GOT3 (cell line): ENCODE results near the gene WDR27.
"Not testable (repeated sequence)": the region's sequence is repeated elsewhere in the genome, so short reads cannot be mapped to it uniquely, and the experiment has no call there.

ENCODE experiments used
- DNase-seq: peaks from one replicate; lab custom pipeline; 2025; ENCODE audit warnings: mixed read lengths; lab: John Stamatoyannopoulos, UW

WDR27 gene

DNA sequence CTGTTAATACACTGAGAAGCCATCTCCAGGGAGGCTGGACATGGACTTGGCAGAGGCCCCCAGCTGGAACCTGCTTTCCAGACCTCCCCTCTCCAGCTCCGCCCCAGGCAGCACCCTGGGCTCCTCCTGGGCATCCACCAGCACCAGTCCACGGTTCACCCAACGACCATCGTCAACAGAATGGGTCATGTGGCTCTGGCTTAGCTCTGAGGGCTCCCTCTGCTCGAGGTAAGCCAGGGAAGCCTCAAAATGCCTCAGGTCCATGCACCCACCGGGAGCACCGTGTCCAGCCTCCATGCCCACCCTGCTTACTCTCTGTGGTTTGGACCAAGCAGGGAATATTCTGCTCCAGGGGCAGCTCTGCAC is 40.5 kb downstream of the WDR27 start:
- no peak for DNase-seq

DNA sequence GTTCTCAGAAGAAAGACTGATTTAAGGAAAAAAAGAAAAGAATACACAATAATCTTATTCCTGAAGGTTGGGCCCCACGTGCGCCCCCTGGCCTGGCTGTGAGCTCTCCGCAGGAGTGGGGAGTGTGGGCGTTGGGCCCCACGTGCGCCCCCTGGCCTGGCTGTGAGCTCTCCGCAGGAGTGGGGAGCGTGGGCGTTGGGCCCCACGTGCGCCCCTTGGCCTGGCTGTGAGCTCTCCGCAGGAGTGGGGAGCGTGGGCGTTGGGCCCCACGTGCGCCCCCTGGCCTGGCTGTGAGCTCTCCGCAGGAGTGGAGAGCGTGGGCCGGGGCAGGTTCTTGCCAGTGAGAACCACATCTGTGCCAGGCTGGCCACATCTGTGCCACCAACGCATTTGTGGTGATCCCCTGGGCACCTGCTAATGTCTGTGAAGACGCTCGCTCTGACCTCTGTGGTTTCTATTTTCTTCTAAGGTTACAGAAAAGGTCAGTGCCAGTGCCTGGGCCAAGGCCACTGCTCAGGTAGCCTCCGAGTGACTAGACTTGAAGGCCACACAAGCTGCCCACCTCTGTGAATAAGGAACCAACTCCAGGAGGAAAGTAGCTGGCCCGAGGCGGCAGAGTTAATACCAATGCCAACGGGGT is 41.0 kb downstream of the WDR27 start:
- no peak for DNase-seq

DNA sequence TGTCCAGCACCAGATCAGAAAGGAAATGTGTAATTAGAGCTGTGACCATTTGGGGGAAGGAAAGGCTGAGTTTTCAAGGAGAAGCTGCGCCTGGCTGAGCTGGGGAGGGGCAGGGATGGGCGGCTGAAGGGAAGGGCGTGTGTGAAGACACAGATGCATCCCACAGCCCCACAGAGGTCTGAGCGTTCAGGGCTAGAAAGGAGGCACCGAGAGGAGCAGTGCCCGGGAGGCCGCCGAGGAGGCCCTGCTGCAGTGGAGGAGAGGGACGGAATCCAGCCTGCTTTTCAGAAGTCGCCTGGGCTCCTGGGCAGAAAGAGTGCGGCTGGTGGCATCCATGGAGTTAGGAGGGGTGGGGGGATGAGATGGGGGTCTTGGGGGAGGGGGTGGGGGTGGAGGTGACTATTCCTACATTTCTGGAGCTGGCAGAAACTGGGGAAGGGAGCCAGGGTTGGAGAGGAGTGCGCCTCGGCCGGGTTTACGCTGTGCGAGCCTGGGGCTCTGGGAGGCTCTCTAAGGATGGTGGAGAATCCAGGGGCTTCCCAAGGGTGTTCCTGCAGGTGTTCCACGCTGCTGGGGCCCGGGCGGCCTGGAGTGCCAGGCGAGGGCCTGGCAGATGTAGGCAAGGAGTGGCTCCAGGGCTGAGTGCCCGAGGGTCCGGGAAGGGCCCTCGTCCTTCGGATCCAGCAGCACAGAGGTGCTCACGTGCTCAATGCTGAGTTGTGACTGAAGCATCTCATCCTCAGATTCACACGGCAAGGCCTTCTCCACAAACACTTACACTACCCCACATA is 41.8 kb downstream of the WDR27 start:
- no peak for DNase-seq

DNA sequence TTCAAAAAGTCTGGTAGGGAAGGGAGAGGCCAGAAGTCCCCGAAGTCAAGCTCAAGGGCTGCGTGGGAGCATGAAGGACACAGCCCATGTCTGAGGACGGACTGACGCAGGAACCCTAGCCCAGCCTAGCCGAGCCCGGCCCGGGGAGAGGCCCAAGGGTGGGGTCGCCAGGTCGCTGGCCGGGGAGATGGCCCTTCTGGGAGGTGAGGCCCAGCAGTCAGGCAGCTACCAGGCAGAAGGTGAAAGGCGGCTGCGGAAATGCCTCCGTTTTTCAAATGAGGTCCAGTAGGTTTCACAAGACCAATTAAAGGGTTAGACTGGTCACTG is 44.6 kb downstream of the WDR27 start:
- no peak for DNase-seq

DNA sequence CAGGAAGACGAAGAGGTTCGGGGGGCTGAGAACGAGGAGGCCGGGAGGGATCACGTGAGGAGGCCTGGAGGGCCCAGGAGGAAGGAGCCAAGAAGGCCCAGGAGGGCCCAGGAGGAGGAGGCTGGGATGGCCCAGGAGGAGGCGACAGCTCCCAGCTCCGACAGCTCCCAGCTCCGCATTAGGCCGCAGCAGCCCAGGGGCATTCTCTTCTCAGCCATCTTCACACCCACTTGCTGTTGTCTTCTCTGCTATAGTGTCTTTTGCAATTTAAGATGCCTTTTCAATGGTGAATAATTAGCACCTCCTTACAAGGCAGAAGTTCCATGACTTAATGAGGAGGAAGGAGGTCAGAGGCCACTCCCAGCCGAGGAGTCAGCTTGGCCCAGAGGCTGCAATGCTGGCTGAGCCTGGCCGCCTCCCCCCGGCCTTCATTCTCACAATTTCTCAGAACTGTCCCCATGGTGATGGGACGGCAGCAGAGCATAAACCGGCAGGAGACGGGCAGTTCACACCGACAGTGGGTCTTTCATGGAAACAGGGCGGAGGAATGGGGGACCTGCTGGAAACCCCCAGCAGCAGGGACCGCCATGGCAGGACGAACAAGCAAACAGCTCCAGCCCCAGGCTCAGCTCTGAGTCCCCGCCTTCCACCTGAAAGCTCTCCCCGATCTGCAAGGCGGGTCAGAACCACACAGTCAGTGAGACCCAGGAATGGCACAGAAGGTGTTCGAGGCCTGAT is 45.1 kb downstream of the WDR27 start:
- DNase-seq, result no peak

DNA sequence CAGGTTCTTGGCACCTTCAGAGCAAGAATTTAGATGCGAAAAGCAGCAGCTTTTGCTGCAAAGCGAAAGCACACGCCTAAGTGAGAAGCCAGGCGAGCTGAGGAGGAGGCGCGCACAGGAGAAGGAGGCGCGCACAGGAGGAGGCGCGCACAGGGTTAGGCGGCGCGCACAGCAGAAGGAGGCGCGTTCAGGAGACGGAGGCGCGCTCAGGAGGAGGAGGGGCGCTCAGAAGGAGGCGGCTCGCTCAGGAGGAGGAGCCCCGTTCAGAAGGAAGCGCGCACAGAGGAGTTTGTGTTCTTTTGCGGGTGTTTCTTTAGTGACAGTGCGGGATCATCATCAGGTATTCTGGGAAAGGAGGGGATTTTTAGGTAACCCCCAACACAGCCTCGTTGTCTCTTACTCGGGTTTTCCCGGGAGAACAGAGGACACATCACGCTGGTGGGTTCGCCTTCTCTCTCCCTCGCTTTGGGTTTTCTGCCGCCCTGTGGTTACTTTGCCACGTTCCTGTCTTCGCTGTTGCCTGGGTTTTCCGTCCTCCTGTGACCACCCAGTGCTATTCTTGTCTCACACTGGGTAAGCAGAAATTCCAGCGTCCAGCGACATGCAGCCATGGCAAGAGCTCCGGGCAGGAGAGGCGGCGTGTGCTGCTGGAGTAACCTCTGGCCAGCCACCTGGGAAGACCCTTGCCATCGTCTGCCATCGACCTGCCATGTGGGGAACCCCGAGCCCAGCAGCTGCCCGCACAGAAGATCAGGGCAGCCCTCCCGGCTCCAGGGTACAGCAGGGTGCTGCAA is 47.0 kb downstream of the WDR27 start:
- no peak for DNase-seq

DNA sequence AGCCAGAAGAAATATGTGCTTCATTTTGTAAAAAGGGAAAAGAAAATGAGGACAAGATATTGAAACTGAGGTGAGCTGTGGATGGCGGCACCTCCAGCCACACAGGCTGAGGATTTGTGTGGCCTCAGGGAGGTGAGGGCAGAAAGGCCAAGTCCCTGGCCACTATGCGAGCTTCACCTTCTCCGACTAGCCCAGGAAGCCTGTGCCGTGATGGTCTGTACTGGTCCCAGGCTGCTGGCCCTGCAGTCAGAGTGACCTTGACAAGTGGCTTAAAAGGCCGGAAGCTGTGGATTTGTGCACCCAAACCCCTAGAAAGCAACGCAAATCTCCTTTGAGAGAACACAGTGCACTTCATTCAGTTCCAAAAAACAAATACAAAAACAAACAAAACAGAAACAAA is 48.1 kb downstream of the WDR27 start:
- DNase-seq, result no peak

DNA sequence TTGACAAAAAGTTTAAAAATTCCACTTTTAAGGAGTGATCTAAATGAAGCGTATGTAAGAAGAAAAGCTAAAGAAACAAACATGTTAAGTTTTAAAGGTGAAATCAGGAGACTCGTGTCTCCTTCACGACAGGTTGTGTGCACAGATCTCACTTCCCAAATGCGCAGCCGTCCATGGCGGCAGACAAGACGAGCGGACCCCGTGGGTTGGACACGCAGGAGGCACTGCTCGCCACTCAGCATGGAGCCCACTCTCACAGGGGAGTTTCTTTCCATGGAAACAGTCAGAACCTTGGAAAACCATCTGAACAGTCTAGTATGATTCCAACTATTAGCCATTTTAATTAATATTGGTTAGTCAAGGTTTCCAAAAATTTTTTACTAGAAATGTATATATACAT is 48.9 kb downstream of the WDR27 start:
- no peak for DNase-seq

DNA sequence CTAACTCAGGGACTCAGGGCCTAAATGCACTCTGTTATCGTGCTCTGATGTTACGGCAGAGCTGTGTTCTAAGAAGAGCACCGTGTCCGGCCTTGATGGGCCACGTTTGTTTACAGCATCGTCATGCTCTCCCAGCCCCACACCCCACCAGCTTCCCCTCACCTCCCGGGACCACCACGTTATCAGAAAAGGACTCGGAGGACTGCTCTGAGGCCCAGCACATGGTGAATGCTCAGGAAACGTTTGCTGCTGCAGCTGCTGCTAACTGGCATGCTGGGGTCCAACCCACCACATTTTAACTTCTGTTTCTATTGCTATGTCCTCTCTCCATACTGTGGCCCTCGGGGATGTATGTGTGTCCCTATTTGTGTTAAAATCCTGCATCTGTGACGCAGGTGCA is 50.3 kb downstream of the WDR27 start:
- no peak for DNase-seq

DNA sequence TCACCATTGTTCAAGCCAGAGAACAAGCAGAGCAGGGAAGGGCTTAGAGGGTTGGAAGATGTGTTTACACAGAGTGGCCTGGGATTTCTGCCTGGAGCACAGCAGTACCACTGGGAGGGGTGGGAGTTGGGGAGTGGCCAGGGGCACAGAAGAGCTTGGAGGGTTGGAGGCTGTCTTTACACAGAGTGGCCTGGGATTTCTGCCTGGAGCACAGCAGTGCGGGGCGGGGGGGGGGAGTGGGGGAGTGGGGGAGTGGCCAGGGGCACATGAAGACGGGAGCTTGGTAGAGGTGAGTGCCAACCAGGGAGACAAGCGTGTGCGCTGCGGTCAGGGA is 50.9 kb downstream of the WDR27 start:
- DNase-seq, result no peak

DNA sequence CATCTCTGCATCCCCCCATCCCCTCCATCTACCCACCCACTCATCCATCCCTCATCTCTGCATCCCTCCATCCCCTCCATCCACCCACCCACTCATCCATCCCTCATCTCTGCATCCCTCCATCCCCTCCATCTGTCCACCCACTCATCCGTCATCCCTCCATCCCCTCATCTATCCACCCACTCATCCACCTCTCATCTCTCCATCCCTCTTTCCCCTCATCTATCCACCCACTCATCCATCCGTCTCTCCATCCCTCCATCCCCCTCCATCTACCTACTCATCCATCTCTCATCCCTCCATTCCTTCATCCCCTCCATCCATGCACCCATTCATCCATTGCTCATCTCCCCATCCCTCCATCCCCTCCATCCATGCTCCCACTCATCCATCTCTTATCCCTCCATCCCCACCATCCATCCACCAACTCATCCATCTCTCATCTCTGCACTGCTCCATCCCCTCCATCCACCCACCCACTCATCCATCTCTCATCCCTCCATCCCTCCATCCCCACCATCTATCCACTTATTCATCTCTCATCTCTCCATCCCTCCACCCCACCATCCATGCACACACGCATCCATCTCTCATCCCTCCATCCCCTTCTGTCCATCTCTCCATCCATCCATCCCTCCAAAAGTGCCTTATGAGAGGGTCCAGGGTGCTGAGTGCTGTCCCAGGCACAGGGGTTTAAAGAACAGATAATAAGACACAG is 51.4 kb downstream of the WDR27 start:
- DNase-seq, result no peak

DNA sequence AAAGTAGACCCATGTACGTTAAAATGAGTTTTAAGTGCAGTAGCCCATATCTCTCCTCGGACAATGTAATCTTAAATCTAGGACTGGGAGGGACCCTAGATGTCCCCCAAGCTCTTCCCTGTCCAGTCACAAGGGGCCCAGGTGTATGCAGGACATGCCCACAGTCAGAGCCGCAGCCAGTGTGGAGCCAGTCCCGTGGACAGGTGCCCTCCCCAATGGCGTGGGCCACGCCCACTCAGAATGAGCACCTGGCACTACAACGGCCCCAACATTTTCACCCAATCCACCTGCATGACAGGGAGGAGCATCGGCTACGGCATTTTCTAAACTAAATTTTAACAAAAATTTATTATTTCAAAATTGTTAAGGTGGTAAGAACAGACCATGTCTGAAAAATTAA is 53.2 kb downstream of the WDR27 start:
- DNase-seq, result no peak

DNA sequence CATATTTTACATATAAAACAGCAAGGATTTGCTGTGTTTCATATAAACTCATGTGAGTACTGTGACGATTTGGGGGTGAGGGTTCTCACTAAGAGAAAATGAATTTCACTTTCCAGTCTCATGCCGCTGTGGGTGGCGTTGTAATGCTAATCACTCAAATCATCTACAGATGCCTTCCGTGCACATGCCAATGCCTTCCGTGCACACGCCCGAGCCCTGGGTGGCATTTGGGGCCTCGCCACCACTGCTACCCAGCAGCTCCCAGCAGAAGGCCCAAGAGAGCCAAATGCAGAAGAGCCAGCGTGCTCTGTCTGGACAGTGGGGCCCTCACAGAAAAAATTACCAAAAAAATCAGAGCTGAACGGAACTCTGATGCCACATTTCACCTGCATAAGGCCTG is 53.7 kb downstream of the WDR27 start:
- no peak for DNase-seq

DNA sequence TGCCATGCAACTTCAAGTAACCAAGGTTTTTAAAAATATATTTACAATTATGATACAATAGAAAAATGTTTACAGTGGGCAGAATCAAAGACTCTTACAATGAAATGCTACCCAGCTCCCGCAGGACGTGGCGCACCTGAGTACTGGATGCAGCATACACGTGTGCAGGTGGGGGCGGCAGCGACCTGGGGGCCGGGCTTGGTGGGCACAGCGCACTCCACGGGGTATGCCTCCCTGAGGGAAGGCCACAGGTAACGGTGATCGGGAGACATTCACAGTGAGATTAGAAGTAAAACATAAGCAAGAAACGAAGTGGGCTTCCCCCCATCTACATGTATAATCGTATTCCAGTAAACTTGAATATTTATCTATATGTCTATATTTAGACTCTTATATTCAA is 54.2 kb downstream of the WDR27 start:
- no peak for DNase-seq

DNA sequence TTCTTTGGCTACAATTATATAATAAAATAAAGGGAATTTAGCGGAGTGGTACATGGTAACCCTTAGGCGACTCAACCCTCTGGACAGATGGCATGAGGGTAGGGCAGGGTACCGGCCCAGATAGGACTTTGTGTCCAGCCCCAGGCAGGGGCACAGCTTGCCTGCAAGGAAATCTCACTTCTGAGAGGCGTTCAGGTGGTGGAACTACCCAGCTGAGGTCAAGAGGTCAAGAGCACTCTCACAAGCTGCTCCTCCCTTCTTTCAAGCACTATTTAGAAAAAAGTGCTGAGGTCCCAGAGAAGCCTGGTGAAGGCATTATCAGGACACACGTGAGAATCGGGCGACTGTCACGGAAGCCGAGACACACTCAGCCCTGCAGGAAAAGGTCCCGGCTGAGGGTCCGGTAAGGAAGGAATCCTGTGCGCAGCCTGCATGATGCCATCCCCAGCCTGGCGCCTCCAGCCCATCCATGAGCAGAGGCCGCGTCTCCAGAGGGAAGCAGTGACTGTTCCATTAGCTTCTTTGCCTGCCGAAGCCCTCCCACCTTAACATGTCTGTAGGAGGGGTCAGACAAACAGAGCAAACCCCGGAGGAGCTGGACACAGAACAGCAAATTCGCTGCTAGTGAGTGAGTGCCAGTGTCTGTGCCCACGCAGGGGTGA is 54.8 kb downstream of the WDR27 start:
- no peak for DNase-seq

DNA sequence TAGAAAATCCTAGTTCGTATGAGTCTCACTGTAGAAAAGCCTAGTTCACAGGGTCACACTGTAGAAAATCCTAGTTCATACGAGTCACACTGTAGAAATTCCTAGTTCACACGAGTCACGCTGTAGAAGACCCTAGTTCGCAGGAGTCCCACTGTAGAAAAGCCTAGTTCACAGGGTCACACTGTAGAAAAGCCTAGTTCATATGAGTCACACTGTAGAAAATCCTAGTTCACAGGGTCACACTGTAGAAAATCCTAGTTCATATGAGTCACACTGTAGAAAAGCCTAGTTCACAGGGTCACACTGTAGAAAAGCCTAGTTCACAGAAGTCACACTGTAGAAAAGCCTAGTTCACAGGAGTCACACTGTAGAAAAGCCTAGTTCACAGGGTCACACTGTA is 56.4 kb downstream of the WDR27 start:
- not testable (repeated sequence) for DNase-seq

DNA sequence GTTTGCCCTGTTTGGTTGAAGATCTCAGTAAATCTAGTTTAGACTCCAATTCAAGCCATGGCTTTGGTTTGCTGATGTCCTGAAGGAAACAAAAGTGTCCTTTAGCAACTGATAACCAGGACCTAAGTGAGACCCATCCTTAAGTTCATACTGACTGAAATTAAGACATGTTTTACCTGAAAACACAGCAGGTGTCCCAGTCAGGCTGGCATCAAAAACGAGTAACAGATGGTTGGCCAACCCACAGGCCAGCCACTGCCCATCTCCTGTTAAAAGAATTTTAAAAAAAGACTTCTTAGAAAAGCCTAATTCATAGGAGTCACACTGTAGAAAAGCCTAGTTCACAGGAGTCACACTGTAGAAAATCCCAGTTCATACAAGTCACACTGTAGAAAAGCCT is 58.3 kb downstream of the WDR27 start:
- DNase-seq, result no peak

DNA sequence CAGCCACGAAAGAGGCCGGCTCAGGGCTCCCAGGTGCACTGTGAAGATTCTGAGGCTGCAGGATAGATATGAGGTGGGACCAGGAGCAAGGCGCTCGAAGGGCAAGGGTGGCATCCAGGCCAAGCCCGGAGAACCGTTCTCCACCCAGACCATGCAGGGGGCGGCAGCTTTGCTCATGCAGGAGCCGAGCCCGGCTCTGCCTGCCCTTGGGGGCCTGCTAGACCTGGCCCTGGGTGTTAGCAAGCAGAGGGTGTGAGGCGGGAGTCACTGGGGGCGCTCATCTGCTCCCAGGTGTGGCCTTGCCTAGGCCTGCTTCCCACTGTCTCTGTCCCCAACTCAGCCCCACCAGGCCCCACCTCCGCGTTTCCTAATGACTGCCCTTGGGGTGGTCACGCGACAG is 59.4 kb downstream of the WDR27 start:
- no peak for DNase-seq

DNA sequence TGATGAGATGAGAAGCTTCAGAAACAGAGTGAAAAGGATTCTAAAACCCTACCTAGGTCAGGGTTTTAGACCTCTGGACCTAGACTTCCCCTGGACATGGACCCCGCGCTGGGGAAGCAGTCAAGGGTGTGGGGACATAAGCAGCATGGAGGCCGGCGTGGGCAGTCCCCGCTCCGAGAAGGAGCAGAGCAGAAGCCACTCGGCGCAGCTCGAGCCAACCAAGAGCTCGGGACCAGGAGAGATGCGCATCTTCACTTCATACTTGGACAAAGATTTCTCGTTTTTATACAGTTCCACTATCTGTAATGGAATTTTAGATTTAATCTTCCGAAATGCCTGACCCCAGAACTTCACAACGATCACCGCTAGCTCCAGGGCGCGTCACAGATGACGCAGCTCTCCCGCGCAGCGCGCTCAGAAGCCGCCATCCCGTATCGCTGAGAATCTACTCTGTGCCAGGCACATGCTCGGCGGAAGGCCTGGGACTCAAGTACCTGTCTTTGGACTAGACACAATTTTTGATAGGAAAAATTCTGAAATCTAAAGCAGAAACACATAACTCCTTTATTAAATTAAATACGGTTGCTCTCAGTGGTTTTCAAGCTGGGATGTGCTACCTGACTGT is 60.3 kb downstream of the WDR27 start:
- no peak for DNase-seq

DNA sequence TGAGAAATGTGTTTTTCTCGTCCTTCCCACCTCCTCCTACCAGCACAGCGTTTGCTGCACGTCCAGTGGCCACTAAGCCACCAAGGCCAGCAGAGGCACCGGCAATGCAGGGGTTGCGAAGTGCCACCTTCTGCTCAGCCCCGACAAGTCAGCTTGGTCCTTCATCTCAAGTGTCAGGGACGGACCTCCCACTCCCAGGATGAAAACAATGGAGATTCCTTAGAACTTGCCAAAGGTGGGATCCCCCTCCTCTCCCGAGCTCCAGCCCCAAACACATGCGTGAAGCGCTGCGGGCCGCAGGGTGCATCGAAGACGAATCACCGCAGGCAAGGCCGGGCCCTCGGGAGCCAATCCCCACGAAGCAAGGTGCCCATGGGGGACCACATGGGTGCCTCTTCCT is 60.8 kb downstream of the WDR27 start:
- no peak for DNase-seq

DNA sequence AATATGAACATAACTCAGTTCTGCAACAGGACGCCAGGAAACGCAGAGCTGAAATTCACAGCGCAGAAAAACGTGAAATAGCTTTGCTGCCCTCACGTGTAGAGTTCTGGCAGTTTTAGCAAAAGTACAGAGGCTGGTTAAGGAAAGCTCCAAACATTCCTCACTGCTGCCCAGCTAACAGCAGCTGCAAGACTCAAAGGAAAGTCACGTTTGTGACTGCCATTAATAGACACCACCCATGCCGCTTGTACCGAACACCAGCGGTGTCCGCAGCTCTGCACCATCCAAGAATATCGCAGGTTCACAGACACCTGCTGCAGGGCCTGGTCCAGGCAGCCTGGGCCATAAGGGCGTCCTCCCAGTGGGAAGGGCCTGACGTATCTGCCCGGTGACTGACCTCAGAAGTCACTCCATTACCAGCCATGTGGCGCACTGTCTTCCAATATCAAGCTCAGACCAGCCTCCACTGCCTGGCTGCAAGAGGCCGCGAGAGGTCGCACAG is 61.4 kb downstream of the WDR27 start:
- DNase-seq, result no peak
